DMS 273 treated with DMSO at 0.1 percent for 48 hours (cell line): ENCODE measurements around the gene GJA1.
"Not testable (repeated sequence)": the region's sequence is repeated elsewhere in the genome, so short reads cannot be mapped to it uniquely, and the experiment has no call there.

Source experiments
- DNase-seq: peaks from one replicate; lab custom pipeline; 2025; lab: John Stamatoyannopoulos, UW

The GJA1 gene

DNA sequence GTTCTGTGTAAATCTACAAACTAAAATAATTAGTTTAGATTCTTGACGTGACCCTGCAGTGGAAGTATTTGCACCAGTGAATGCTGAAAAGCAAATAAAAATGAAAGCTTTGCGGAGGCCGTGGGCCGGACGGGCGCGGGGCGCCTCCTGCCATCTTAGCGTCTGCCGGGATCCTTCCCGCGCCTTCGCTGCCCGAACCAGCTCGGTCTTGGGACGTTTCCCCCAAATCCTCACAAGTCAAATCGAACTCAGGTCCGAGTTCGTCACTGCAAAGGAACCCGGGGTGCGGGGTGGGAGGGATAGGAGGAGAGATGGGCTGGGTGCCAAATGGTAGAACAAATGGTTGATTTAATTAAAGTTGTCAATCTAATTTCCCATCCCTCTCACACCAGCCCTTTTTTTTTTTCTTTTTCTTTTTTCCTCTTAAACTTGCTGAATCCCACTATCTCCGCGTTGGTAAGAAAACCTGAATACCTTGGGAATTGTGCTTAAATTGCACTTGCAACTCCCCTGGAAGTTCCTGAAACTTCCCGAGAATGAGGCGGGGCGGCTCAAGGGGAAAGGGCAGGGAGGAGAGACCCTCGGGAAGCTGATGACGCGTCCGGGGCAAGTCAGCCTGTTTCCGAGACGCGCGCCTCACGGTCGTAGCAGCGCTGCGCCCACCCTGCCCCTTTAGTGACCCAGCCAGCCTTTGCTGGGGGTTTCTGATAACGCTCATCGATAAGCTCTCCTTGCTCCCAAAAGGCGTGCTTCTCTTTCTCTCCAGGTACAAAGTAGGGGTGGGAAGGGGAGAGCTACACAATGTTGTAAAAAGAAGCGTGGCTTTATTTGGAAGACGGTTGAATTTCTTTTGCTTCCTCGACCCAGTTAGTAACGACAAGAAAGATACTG lies 1.8 kb downstream of the GJA1 start:
- DNase-seq, result no peak

GRCh38 chr6:121437851-121438651 lies 2.6 kb downstream of the GJA1 start:
- DNase-seq, result no peak

DNA sequence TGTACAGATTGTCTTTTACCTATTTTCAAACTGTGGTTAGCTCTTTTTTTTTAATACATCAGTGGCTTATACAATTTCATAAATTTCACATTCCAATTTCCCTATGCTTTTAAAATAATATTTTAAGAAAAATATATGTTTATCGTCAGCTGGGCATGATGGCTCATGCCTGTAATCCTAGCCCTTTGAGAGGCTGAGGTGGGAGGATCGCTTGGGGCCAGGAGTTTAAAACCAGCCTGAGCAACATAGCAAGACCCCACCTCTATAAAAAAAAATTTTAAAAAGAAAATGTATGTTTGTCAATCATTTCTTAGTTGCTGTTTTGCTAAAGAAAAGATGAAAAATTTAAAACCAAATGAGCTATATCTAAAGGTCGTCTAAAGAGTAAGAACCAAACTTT lies 3.4 kb downstream of the GJA1 start:
- DNase-seq, result no peak

DNA sequence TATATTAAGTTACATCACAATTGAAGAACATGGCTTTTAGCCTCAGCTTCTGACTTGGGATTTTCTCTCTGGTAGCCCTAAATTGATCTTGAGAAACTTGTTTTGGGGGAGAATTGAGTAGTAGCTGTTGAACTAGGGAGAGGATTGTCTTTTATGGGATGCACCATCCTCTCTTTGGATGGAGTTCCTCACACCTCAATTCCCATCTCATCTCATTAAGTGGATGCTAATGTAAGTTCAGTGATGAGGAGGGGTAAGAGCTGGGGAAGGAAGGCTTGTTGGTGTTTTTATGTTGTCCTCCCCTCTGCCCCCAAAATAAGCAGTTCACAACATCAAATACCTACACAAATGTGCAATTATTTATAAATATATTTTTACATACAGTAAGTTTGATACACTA lies 4.0 kb downstream of the GJA1 start:
- DNase-seq, result no peak

DNA sequence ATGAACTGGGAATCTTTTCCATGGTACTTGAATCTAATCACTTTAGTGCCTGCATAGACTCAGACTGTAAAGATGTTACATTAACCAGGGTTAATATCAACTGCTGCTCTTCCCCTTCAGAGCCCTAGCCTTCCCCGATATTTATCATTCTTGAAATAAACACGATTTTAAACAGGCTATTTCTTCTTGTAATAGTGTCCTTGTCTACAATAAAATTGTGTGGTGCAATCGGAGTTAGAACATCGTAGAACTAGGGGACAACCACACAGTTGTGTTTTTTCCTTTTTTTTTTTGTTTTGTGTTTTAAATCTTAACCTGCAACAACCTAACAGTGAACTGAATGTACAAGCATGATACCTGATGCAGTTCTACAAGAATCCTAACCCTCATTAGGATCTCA lies 4.5 kb downstream of the GJA1 start:
- DNase-seq, result no peak

DNA sequence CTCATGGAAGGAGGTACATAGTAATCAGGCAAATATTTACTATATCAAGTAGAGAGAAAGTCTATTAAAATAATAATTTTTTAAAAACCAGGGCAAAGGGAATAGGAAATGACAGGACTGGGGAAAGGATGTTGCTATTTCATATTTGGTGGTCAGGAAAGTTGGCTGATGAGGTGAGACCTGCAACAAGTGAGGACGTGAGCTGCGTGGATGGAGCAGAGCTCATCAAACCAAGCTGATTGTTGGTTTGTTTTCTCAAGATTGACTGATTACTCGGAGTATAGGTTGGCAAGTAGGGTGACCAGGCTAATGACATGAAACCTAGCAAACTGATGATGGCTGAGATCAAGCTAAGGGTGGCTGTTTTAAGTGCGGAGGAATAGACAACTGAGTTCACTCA lies 6.0 kb downstream of the GJA1 start:
- DNase-seq, result no peak

GRCh38 chr6:121442576-121442975 lies 7.1 kb downstream of the GJA1 start:
- no peak for DNase-seq

GRCh38 chr6:121443971-121444541 lies 8.6 kb downstream of the GJA1 start:
- DNase-seq, result no peak

DNA sequence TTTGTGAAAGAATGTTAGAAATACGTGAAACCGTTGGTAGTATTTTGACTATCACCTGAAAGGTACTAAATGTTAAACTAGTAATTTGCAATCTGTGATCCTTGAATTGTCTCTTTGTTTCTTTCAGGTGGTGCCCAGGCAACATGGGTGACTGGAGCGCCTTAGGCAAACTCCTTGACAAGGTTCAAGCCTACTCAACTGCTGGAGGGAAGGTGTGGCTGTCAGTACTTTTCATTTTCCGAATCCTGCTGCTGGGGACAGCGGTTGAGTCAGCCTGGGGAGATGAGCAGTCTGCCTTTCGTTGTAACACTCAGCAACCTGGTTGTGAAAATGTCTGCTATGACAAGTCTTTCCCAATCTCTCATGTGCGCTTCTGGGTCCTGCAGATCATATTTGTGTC lies 11.3 kb downstream of the GJA1 start:
- not testable (repeated sequence) for DNase-seq

DNA sequence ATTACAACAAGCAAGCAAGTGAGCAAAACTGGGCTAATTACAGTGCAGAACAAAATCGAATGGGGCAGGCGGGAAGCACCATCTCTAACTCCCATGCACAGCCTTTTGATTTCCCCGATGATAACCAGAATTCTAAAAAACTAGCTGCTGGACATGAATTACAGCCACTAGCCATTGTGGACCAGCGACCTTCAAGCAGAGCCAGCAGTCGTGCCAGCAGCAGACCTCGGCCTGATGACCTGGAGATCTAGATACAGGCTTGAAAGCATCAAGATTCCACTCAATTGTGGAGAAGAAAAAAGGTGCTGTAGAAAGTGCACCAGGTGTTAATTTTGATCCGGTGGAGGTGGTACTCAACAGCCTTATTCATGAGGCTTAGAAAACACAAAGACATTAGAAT lies 12.3 kb downstream of the GJA1 start:
- not testable (repeated sequence) for DNase-seq

- not testable (repeated sequence) for DNase-seq
Measured at GRCh38 chr6:121448528-121448927, 13.1 kb downstream of the GJA1 start.

DNA sequence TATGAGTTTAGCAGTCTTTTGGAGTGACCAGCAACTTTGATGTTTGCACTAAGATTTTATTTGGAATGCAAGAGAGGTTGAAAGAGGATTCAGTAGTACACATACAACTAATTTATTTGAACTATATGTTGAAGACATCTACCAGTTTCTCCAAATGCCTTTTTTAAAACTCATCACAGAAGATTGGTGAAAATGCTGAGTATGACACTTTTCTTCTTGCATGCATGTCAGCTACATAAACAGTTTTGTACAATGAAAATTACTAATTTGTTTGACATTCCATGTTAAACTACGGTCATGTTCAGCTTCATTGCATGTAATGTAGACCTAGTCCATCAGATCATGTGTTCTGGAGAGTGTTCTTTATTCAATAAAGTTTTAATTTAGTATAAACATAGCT lies 13.9 kb downstream of the GJA1 start:
- no peak for DNase-seq

DNA sequence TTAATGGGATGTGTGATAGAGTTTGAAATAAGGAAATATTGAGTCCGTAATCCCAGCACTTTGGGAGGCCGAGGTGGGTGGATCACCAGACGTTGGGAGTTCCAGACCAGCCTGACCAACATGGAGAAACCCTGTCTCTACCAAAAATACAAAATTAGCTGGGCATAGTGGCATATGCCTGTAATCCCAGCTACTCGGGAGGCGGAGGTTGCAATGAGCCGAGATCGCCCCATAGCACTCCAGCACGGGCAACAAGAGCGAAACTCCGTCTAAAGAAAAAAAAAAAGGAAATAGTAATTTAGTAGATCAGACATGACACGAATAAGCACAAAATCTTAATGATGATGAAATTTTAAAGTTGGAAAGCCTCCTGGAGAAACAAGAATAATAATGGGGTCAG lies 14.8 kb downstream of the GJA1 start:
- no peak for DNase-seq

DNA sequence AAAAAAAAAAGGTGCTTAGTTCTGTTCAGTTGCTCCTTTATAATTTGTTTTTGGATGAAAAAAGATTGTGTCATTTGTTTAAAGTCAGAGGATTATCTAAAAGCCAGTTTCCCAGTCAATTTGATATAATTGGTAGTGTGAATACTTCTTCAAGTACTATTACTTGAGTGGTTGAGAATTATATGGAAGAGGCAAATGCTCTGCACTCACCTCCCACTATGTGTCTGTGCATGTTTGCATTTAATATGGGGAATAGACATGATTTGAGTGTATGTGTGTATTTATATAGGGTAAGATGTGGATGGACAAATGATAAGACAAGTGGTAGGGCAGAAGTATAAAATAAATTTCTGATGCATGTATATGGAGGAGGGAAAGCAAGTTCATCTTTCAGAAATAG lies 15.8 kb downstream of the GJA1 start:
- no peak for DNase-seq

DNA sequence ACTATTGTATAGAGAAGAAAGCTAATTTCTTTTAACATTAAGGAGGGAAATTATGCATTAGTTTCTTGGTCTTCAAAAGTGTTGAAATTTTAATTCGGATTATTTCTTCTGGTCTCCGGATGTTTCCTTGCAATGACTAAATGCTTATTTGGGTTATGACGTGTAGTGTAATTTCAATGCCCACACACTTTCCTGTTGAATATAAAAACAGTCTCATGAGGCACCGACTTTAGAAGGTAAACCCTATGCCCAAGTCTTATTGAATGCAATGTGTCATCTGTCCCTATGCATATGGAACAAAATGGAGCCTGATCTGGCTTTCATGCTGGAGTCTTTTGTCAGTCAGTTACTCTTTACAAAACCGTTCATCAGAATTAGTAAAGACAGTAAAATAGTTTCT lies 17.7 kb downstream of the GJA1 start:
- no peak for DNase-seq

GRCh38 chr6:121460170-121460569 lies 24.7 kb downstream of the GJA1 start:
- DNase-seq, result no peak

- DNase-seq, result no peak
Measured at GRCh38 chr6:121463087-121463486, 27.6 kb downstream of the GJA1 start.

GRCh38 chr6:121465101-121465500 lies 29.7 kb downstream of the GJA1 start:
- no peak for DNase-seq

GRCh38 chr6:121479486-121480098 lies 44.1 kb downstream of the GJA1 start:
- DNase-seq, result no peak

DNA sequence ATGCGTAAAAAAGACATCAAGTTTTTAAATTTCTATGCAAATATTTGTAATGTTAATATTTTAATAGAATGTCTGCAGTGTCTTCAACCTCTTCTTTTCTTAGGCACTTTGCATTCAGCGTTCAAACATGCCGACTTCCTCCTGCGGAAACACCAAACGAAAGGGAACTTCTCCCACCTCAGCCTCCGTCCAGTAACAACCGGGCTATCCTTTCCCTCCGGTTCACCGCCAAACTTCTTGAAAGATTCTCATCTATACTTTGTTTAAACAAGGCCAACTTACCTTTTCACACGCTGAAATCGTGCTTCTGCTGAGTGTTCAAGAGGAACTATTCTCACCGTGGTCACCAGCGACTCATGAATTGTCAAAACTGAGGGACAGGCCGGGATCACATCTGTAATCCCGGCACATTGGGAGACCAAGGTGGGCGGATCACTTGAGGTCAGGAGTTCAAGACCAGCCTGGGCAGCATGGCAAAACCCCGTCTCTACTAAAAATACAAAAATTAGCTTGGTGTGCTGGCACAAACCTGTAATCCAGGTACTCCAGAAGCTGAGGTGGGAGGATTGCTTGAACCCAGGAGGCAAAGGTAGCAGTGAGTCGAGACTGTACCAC lies 44.8 kb downstream of the GJA1 start:
- DNase-seq, result no peak

DNA sequence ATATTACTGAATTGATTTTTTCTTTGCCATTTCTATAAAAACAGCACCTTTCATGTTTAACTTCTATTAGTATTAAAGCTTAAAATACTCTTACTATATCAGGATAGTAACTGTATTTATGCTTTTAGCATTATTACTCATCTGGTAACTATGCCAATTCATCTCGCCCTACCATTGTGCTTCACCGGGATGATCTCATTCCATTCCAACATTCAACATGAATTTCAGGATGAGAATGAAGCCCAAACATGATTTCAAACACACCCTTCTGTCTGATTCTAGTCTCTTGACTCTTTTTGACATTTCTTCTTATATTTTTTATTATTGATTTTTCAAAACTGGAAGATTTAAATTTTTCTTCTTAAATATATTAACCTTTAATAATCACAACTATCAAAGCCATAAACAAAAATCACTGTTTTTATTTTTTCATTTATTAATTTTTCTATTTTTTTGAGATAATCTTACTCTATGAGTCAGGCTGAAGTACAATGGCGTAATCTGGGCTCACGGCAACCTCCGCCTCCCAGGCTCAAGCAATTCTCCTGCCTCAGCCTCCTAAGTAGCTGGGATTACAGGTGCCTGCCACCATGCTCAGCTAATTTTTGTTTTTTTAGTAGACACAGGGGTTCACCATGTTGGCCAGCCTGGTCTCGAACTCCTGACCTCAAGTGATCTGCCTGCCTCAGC lies 46.7 kb downstream of the GJA1 start:
- DNase-seq, result no peak
